ENCODE results near the gene AQP5.
"Not testable (repeated sequence)": the region's sequence is repeated elsewhere in the genome, so short reads cannot be mapped to it uniquely, and the experiment has no call there.

AQP5 gene

GRCh38 chr12:49974677-49975317 lies 13.1 kb downstream of the AQP5 start:
- in situ Hi-C loops (cut with MboI; ENCODE audit: low sequenced_read_pairs), result loop anchor here (25.0 kb wide), 1 partner anchor 88 kb away; the partner anchor contains the start of gene ASIC1

GRCh38 chr12:49975318-49975761 lies 13.7 kb downstream of the AQP5 start:
- in situ Hi-C loops (cut with MboI; ENCODE audit: low sequenced_read_pairs), result no loop called here

GRCh38 chr12:49976557-49976956 lies 14.9 kb downstream of the AQP5 start:
- in situ Hi-C loops (cut with MboI; ENCODE audit: low sequenced_read_pairs), result no loop called here

- in situ Hi-C loops (cut with MboI; ENCODE audit: low sequenced_read_pairs), result no loop called here
These were observed 16.5 kb downstream of the AQP5 start for GRCh38 chr12:49978125-49978524.

GRCh38 chr12:49979016-49979586 lies 17.4 kb downstream of the AQP5 start:
- in situ Hi-C loops (cut with MboI; ENCODE audit: low sequenced_read_pairs), result no loop called here

- in situ Hi-C loops (cut with MboI; ENCODE audit: low sequenced_read_pairs), result no loop called here
These were observed 18.1 kb downstream of the AQP5 start for GRCh38 chr12:49979791-49980190.

- in situ Hi-C loops (cut with MboI; ENCODE audit: low sequenced_read_pairs), result no loop called here
These were observed 19.1 kb downstream of the AQP5 start for GRCh38 chr12:49980501-49981349.

- in situ Hi-C loops (cut with MboI; ENCODE audit: low sequenced_read_pairs), result no loop called here
These were observed 20.8 kb downstream of the AQP5 start for GRCh38 chr12:49982246-49983087.

- in situ Hi-C loops (cut with MboI; ENCODE audit: low sequenced_read_pairs), result no loop called here
These were observed 22.2 kb downstream of the AQP5 start for GRCh38 chr12:49983892-49984291.

- in situ Hi-C loops (cut with MboI; ENCODE audit: low sequenced_read_pairs), result no loop called here
These were observed 23.0 kb downstream of the AQP5 start for GRCh38 chr12:49984476-49985359.

GRCh38 chr12:49985981-49986380 lies 24.3 kb downstream of the AQP5 start:
- in situ Hi-C loops (cut with MboI; ENCODE audit: low sequenced_read_pairs), result no loop called here

GRCh38 chr12:49986476-49986875 lies 24.8 kb downstream of the AQP5 start:
- in situ Hi-C loops (cut with MboI; ENCODE audit: low sequenced_read_pairs), result not testable (repeated sequence)

- in situ Hi-C loops (cut with MboI; ENCODE audit: low sequenced_read_pairs), result no loop called here
These were observed 26.1 kb downstream of the AQP5 start for GRCh38 chr12:49987625-49988303.

GRCh38 chr12:49989400-49989799 lies 27.7 kb downstream of the AQP5 start:
- in situ Hi-C loops (cut with MboI; ENCODE audit: low sequenced_read_pairs), result not testable (repeated sequence)

- in situ Hi-C loops (cut with MboI; ENCODE audit: low sequenced_read_pairs), result no loop called here
These were observed 28.6 kb downstream of the AQP5 start for GRCh38 chr12:49990273-49990672.

- in situ Hi-C loops (cut with MboI; ENCODE audit: low sequenced_read_pairs), result no loop called here
These were observed 36.8 kb downstream of the AQP5 start for GRCh38 chr12:49998453-49998852.

- in situ Hi-C loops (cut with MboI; ENCODE audit: low sequenced_read_pairs), result no loop called here
These were observed 41.9 kb downstream of the AQP5 start for GRCh38 chr12:50003595-50003994.

- in situ Hi-C loops (cut with MboI; ENCODE audit: low sequenced_read_pairs), result no loop called here
These were observed 43.0 kb downstream of the AQP5 start for GRCh38 chr12:50004696-50005095.

GRCh38 chr12:50005175-50005574 lies 43.5 kb downstream of the AQP5 start:
- in situ Hi-C loops (cut with MboI; ENCODE audit: low sequenced_read_pairs), result no loop called here

Measured in HL-60/S4 (cell line).